ENCODE results near the gene ADGRL1.

Gene ADGRL1

DNA sequence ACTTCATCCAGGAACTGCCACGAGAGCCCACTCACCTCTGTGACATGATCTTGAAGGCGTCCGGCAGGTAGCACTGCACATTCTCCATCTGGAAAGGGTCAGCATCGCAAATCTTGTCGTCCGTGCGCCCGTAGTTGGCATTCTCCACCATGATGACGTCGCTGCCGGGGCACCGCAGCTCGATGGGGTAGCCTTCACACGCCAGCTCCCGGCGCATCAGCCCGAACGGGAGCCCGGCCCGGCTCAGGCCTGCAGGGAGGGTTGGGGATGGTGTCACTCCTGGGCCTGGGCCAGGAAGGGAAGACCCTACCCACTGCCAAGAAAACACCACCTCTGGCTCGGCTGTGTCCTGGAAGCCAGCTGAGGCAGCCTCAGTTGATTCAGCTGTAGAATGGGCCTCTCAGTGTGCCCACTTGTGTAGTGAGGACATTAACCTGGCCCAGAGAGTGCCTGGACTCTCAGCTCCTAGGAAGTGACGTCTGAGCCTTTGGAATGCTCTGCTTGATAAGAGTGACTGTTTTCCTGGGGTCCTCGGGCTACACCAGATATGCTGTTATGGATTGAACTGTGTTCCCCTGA lies 28.4 kb downstream of the ADGRL1 start:
- H3K4me3 ChIP-seq (replicated peaks in 1 of 2; ENCODE audit: low read depth in 2 of 2, low read length in 2 of 2) = no peak overlapping the region
- TF ChIP-seq, protein P1, sequence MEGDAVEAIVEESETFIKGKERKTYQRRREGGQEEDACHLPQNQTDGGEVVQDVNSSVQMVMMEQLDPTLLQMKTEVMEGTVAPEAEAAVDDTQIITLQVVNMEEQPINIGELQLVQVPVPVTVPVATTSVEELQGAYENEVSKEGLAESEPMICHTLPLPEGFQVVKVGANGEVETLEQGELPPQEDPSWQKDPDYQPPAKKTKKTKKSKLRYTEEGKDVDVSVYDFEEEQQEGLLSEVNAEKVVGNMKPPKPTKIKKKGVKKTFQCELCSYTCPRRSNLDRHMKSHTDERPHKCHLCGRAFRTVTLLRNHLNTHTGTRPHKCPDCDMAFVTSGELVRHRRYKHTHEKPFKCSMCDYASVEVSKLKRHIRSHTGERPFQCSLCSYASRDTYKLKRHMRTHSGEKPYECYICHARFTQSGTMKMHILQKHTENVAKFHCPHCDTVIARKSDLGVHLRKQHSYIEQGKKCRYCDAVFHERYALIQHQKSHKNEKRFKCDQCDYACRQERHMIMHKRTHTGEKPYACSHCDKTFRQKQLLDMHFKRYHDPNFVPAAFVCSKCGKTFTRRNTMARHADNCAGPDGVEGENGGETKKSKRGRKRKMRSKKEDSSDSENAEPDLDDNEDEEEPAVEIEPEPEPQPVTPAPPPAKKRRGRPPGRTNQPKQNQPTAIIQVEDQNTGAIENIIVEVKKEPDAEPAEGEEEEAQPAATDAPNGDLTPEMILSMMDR (IDR thresholded peaks at IDR 0.05; ENCODE audit: low read depth, low read length) = no peak
- DNase-seq (ENCODE audit: low read depth in 2 of 2) = no peak

GRCh38 chr19:14175351-14175792 lies 30.6 kb downstream of the ADGRL1 start:
- no peak overlapping the region for H3K4me3 ChIP-seq (replicated peaks in 1 of 2; ENCODE audit: low read depth in 2 of 2, low read length in 2 of 2)
- DNase-seq (ENCODE audit: low read depth in 2 of 2) = no peak
- TF ChIP-seq, protein P1 (IDR thresholded peaks at IDR 0.05; ENCODE audit: low read depth, low read length) = no peak

DNA sequence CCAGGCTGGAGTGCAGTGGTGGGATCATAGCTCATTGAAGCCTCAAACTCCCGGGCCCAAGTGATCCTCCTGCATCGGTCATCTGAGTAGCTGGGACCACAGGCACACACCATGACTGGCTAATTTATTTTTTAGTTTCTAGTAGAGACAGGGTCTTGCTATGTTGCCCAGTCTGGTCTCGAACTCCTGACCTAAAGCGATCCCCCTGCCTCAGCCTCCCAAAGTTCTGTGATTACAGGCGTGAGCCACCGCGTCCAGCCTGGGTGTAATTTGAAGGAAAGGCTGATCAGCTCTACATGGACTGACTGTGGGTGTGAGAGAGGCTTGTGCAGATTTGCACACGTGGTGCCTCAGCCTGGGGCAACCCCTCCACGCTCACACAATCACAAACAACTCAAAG lies 31.1 kb downstream of the ADGRL1 start:
- no peak for DNase-seq (ENCODE audit: low read depth in 2 of 2)
- no peak overlapping the region for H3K4me3 ChIP-seq (replicated peaks in 1 of 2; ENCODE audit: low read depth in 2 of 2, low read length in 2 of 2)
- TF ChIP-seq, protein P1 (IDR thresholded peaks at IDR 0.05; ENCODE audit: low read depth, low read length) = no peak

DNA sequence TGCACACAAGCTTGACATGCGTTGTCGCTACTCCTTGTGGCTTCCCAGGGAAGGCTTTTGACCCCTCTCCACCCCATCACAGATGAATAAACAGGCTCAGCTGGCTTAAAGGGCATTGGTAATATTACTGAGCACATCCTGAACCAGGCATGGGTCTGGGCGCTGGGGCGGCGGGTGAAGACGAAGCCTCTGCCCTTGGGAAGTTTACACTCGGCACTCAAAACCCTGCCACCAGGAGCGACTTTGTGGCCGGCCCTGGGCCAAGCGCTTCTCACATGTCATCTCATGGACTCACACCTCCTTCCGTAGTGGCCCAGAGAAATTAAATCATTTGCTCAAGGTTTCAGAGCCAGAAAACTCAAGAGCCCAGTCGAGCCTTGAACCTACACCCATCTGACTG lies 37.0 kb downstream of the ADGRL1 start:
- TF ChIP-seq, protein P1 (IDR thresholded peaks at IDR 0.05; ENCODE audit: low read depth, low read length) = no peak
- H3K4me3 ChIP-seq (replicated peaks in 1 of 2; ENCODE audit: low read depth in 2 of 2, low read length in 2 of 2) = no peak overlapping the region
- DNase-seq (ENCODE audit: low read depth in 2 of 2) = no peak

GRCh38 chr19:14168259-14168972 lies 37.6 kb downstream of the ADGRL1 start:
- H3K4me3 ChIP-seq (replicated peaks in 1 of 2; ENCODE audit: low read depth in 2 of 2, low read length in 2 of 2) = no peak overlapping the region
- TF ChIP-seq, protein P1 (IDR thresholded peaks at IDR 0.05; ENCODE audit: low read depth, low read length) = no peak
- no peak for DNase-seq (ENCODE audit: low read depth in 2 of 2)

GRCh38 chr19:14167576-14168138 lies 38.3 kb downstream of the ADGRL1 start:
- TF ChIP-seq, protein P1 (IDR thresholded peaks at IDR 0.05; ENCODE audit: low read depth, low read length) = no peak
- no peak overlapping the region for H3K4me3 ChIP-seq (replicated peaks in 1 of 2; ENCODE audit: low read depth in 2 of 2, low read length in 2 of 2)
- DNase-seq (ENCODE audit: low read depth in 2 of 2) = no peak
